ENCODE measurements around the gene IL19.

IL19 gene

DNA sequence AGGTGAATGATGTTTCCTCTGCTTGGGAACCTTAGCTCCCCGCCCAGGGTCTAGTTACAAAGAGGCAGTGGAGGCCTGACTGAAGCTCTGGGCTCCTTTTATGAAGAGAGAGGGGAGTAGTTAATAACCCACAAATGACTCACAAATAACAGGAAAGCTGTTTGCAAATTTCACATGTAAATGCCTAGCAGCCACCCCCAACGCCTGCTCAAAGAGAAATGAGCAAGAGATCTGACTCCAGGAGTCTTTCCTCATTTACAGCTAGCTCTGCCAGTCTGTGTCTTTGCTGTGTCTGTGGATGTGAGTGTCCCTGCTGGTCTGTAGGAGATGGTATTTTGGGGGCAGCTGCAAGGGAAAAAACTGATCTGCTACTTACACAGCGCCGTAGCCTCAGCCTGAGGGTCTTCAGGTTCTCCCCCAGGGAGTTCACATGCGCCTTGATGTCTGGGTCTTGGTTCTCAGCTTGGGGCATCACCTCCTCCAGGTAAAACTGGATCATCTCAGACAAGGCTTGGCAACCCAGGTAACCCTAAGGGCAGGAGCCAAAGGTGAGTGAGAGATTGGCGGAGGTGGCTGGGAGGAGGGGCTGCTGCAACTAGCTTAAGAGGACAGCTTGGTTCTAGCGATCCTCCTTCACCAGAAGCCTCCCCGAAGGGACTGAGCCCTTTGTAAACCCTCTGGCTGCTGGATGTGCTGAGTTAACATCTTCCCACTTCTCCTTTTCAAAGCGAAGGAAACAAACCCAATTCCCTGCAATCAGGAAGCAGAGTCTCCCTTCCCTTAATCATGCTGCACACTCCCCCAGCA, at the start of gene IL19:
Gene IL19, plus strand, starts transcription at position 243 of the 807 bp plus-strand sequence. CDS start 65,890 bp downstream, outside the sequence.
- DNase-seq (ENCODE audit: low read depth): no peak

- DNase-seq (ENCODE audit: low read depth): no peak
These were observed 49.1 kb upstream of the IL19 start for GRCh38 chr1:206721454-206721853.

DNA sequence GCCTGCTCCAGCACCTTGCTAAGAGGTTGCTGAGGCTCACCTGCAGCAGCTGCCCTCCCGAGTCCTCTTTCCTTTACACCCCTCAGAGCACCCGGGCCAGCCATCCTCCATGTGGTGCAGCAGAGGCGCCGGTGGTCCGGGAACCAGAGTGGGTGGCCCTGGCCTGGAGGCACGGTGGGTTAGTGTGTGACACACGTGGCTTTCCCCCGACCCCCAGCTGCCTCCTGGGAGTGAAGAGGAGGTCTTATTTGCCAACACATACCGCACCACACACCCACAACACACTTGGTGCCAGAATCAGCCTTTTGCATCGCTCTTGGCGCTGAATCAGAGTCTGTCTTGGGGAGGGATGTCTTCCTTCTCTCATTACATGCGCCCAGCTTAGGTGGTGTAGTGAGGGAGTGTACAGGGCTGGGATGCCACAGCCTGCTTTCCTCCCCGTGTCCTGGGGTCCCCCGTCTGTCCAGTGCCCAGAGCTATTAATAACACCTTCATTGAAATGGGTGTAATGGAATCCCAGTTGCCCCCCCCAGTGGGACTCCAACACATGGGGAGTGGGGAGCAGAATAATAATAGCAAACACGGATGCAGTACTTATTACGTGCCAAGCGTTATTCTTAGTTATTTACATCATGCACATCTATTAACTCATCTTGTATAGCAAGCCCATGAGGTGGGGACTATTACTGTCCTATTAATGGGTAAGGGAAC, 47.7 kb upstream of the IL19 start:
- no peak for DNase-seq (ENCODE audit: low read depth)

GRCh38 chr1:206723462-206723804, 47.1 kb upstream of the IL19 start:
- DNase-seq (ENCODE audit: low read depth): no peak

DNA sequence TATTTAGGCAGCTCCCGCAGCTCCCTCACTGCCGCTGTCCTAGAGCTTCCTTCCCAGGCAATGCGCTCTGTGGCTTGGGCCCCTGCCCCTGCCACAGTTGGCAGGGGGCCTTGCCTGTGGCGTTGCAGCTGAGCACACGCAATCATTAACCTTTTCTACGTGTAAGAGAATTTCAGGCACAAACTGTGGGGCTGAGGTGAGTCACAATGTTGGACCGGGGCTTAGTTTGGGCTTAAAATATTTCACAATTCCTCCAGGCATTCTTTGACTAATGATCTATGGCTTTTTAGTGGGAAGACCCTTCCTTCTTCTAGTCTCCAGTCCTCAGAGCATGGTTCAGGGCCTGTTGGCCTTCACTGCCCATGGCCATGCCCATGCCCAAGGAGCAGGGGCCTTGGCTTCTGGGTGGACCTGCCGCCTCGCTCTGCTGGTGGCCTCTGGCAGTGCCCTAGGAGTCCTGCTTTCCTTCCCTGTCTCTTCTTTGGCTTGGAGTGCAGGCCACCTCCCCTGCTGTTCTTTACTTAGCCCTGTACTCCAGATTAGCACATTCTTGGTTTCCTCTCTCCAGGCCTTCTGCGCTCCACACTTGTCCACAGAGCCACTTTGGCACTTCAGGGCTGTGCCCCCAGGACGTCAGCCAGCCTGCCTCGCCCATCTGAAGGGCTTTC, 46.6 kb upstream of the IL19 start:
- DNase-seq (ENCODE audit: low read depth): no peak

DNA sequence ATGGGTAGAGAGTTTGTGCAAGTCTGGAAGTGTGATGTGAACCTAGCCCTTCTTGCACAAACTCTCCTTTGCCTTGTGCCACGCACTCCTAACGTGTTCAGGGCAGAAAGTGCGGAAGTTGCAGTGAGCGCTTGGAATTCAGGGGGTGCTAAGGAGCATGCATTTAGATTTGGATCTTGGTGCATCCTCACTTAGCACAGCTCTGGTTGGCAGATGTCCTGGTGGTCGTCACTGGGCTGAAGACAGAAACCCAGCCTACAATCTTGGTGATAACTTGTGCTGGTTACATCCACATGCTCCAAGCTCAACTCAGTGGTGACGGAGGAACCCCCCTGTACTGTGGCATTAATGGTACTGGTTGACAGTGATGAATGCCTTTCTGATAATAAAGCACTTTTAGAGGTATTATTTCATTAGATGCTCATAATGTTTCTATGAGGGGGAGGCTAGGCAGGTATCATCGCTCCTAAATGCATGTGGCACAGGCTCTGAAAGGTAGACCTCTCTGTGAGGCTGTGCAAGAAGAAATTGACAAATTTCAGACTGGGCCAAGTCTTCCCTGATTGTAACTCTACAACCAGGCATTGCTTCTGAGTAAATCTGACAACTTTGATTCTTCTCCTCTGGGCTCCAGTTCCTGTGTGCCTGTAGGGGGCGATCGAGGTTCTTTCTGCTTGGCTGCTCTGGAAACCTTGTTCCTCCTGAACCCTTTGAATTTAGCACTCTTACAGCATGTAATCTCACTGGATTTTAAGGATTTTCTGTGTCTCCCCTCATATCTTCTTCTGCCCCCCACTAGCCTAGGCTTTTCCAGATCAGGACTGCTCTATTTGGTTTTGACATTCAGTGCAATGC, 45.2 kb upstream of the IL19 start:
- DNase-seq (ENCODE audit: low read depth): peak; percentile 24

GRCh38 chr1:206727981-206728696, 42.4 kb upstream of the IL19 start:
- no peak for DNase-seq (ENCODE audit: low read depth)

DNA sequence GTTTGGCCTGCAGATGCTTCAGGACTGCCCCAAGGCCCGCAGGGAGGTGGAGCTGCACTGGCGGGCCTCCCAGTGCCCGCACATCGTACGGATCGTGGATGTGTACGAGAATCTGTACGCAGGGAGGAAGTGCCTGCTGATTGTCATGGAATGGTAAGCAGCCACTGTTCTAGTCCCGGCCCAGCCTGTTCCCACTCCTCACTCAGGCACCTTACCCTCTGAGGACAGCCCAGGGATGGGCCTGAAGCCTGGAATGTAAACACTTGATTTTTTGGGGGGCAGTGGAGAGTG, 41.9 kb upstream of the IL19 start:
- no peak for DNase-seq (ENCODE audit: low read depth)

DNA sequence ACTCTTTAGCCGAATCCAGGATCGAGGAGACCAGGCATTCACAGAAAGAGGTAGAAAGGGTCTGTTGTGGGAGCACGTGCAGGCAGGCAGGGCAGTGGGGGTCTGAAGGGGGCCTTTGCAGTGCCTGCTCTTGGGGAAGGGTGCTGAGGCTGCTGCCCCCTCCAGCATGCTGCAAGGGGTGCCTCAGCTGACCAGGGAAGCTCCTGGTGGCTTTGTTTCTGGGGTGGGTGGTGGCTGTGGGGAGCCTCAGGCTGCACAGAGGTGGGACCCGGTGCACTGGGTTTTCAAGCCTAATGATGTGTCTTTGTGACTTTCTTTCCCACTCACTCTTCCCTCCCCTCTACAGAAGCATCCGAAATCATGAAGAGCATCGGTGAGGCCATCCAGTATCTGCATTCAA, 41.5 kb upstream of the IL19 start:
- DNase-seq (ENCODE audit: low read depth): no peak

DNA sequence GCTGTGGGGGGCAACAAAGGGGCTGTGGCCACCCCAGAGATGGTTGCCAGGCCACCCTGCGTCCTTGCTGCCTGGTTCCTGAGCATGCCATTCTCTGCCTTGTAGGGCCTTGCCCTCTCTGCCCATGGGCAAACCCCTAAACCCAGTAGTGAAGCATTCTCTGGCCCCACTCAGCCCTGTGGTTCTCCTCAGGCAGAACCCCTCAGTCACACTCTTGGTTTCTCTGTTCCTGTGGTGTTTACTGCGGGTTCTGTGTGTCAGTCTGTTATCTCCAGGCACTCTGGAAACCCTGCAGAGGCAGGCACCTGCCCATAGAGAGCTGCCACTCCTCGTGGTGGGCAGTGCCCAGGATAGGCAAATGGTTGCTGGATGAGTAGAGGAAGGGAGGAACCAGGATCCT, 41.1 kb upstream of the IL19 start:
- DNase-seq (ENCODE audit: low read depth): no peak

- no peak for DNase-seq (ENCODE audit: low read depth)
These were observed 38.1 kb upstream of the IL19 start for GRCh38 chr1:206732508-206732907.

- no peak for DNase-seq (ENCODE audit: low read depth)
These were observed 37.6 kb upstream of the IL19 start for GRCh38 chr1:206732992-206733391.

- DNase-seq (ENCODE audit: low read depth): peak; percentile 73
These were observed 36.0 kb upstream of the IL19 start for GRCh38 chr1:206734499-206735142.

GRCh38 chr1:206735553-206736031, 35.0 kb upstream of the IL19 start:
- no peak for DNase-seq (ENCODE audit: low read depth)

GRCh38 chr1:206736878-206737728, 33.5 kb upstream of the IL19 start:
- DNase-seq (ENCODE audit: low read depth): no peak

- no peak for DNase-seq (ENCODE audit: low read depth)
These were observed 32.8 kb upstream of the IL19 start for GRCh38 chr1:206737729-206738201.

DNA sequence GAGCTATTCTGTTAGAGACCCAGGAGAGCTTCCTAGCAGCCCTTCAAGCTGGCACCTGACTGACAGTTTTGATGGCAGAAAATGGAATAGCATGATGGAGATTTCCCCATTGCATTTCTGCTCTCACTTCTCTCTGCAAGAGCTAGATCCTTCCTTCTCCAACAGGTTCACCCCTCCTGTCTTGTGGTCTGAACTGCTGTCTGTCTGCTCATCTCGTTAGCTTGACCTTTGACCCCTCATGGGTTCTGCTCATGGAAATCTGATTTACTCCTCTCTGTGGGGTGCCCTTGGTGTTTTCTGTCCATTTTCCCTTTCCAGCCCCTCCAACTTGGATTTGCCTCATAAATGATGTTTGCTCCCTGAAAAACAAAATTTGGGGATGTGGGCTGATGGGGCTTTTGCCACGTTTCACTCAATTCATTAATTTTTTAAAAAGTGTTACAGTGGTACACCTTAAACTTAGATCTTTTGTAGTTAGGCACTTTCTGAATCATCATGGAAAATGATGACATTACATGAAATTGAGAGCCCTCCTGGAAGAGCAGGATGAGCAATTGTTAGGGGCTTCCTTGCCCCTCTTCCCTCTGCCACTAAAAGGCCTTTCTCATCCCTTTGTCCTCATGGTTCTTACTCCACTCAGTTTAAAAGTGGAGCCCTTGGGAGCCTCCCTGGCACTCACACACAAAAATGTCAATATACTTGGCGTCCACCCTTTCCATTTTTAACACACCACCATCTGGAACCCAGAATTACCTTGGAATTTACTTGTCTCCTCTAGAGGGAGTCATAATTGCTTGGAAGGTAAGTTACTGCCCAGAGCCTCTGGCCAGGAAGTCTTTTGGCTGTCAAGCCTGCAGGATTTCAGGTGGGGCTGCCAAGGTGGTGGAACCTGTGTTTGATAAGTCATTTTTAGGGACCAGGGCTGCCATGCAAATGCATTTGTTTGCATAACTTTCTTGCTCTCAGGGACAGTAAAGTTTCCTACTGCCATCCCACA, 31.9 kb upstream of the IL19 start:
- DNase-seq (ENCODE audit: low read depth): no peak

DNA sequence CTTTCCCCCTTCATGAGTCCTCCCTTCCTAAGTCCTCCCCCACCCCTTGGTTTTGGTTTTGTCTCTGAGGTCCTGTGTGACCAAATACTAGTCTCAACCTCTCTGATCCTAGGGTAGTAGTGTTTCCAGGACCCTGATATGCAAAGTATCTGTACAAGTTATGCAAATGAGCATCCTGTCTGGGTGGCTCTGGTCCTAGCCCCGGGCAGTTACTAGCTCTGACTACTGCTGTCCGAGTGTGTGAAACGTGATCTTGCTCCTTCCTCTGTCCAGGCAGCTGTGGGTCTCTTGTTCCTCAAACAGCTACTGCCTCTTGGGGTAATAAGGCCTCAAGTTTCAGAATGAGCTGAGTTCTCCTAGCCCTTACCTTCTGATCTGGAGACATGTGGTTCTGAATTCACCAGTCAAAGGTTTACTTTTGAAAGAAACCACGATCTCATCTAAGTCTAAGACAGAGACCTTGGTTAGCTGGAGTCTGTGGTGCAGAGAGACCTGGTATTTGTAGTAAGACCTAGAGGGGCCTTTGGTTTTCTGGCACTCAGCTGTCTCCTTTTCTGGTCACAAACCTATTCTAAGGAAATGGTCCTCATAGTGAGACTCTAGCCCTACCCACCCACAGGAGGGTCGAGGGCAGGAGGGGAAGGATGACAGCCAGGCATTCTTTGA, 31.0 kb upstream of the IL19 start:
- no peak for DNase-seq (ENCODE audit: low read depth)

Data from stimulated activated CD8-positive, alpha-beta memory T cell treated with anti-CD3 and anti-CD28 coated beads, Interleukin-15, amount 100 ng/mL, for 1 hour (primary cell).